WTC11 (cell line): ENCODE results near the gene MRPL23. TPM values are rescaled to one million over a fixed set of nuclear protein-coding genes. Genes with fewer than 3 reads are reported as not detected.

Source experiments
- ATAC-seq: fragments of 200-7000 bp; cut with Tn5 transposase; 2 replicates; pipeline ENCODE4 v1.10.0; 2021; ENCODE audit warnings: mild to moderate bottlenecking, moderate library complexity
- CTCF ChIA-PET: fragments of 300-600 bp; sonication (Branson Sonifier 250); formaldehyde crosslinking; loops from one replicate; lab custom pipeline; 2021; ENCODE audit warnings: antibody characterized with exemption; lab: Charles Lee
- POLR2A ChIA-PET: fragments of 350-600 bp; sonication (Branson Sonifier 250); formaldehyde crosslinking; loops from one replicate; lab custom pipeline; 2021; ENCODE audit warnings: antibody characterized with exemption; lab: Charles Lee
- DNase-seq: peaks from one replicate; pipeline ENCODE4 v3.0.0; 2021; ENCODE audit warnings: low spot score
- H3K27ac Mint-ChIP-seq: 2 replicates; pipeline ENCODE4 v1.8.0; 2021; ENCODE audit warnings: mixed read lengths
- H3K27me3 Mint-ChIP-seq: 2 replicates; pipeline ENCODE4 v1.8.0; 2021; ENCODE audit warnings: low read depth, mild to moderate bottlenecking, moderate library complexity, mixed read lengths
- H3K36me3 Mint-ChIP-seq: 2 replicates; pipeline ENCODE4 v1.8.0; 2021; ENCODE audit warnings: mixed read lengths
- H3K4me1 Mint-ChIP-seq: 2 replicates; pipeline ENCODE4 v1.8.0; 2022; ENCODE audit warnings: mixed read lengths
- H3K4me3 Mint-ChIP-seq: 2 replicates; pipeline ENCODE4 v1.8.0; 2021; ENCODE audit warnings: mild to moderate bottlenecking, moderate library complexity, mixed read lengths
- H3K9me3 Mint-ChIP-seq: 2 replicates; pipeline ENCODE4 v1.8.0; 2021; ENCODE audit warnings: mixed read lengths
- ATF2 ChIP-seq: sonication (generic); formaldehyde crosslinking; IDR thresholded peaks from 2 replicates; pipeline ENCODE4 v1.8.1; 2022; ENCODE audit warnings: low read depth, missing genetic modification reagents, borderline replicate concordance
- E2F1 ChIP-seq: sonication (generic); formaldehyde crosslinking; IDR thresholded peaks from 2 replicates; pipeline ENCODE4 v1.8.0; 2022; ENCODE audit warnings: mild to moderate bottlenecking, missing genetic modification reagents
- E2F5 ChIP-seq: sonication (generic); formaldehyde crosslinking; IDR thresholded peaks from 2 replicates; pipeline ENCODE4 v1.8.1; 2022; ENCODE audit warnings: mild to moderate bottlenecking, moderate library complexity, missing genetic modification reagents
- HMGXB4 ChIP-seq: sonication (generic); formaldehyde crosslinking; IDR thresholded peaks from 2 replicates; pipeline ENCODE4 v1.8.1; 2023; ENCODE audit warnings: mild to moderate bottlenecking, moderate library complexity, missing genetic modification reagents
- IRF1 ChIP-seq: sonication (generic); formaldehyde crosslinking; IDR thresholded peaks from 2 replicates; pipeline ENCODE4 v1.8.0; 2023; ENCODE audit warnings: missing genetic modification reagents
- JAZF1 ChIP-seq: fragments of 250-450 bp; sonication (Bioruptor Pico); IDR thresholded peaks from 2 replicates; pipeline ENCODE4 v1.9.0; 2021; ENCODE audit warnings: moderate library complexity, mild to moderate bottlenecking, inconsistent platforms
- MYBL2 ChIP-seq: sonication (generic); formaldehyde crosslinking; IDR thresholded peaks from 2 replicates; pipeline ENCODE4 v1.8.1; 2023; ENCODE audit warnings: mild to moderate bottlenecking, moderate library complexity, missing genetic modification reagents
- RORB ChIP-seq: fragments of 250-450 bp; sonication (Bioruptor Pico); IDR thresholded peaks from 2 replicates; pipeline ENCODE4 v1.9.0; 2021; ENCODE audit warnings: mild to moderate bottlenecking
- SMAD3 ChIP-seq: sonication (generic); formaldehyde crosslinking; IDR thresholded peaks from 2 replicates; pipeline ENCODE4 v1.8.0; 2022; ENCODE audit warnings: missing genetic modification reagents, mild to moderate bottlenecking, borderline replicate concordance
- SMAD4 ChIP-seq: sonication (generic); formaldehyde crosslinking; IDR thresholded peaks from 2 replicates; pipeline ENCODE4 v1.8.0; 2022; ENCODE audit warnings: mild to moderate bottlenecking, missing genetic modification reagents
- STAT6 ChIP-seq: sonication (generic); formaldehyde crosslinking; conservative IDR thresholded peaks from 2 replicates; pipeline ENCODE4 v1.8.1; 2023; ENCODE audit warnings: mild to moderate bottlenecking, low read depth, missing genetic modification reagents, moderate library complexity
- TEAD1 ChIP-seq: sonication (generic); formaldehyde crosslinking; IDR thresholded peaks from 2 replicates; pipeline ENCODE4 v1.8.0; 2022; ENCODE audit warnings: mild to moderate bottlenecking, missing genetic modification reagents
- ZNF121 ChIP-seq: sonication (generic); formaldehyde crosslinking; IDR thresholded peaks from 2 replicates; pipeline ENCODE4 v1.8.0; 2023; ENCODE audit warnings: missing genetic modification reagents
- ZNF281 ChIP-seq: sonication (generic); formaldehyde crosslinking; IDR thresholded peaks from 2 replicates; pipeline ENCODE4 v1.8.0; 2023; ENCODE audit warnings: mild to moderate bottlenecking, missing genetic modification reagents
- ZNF532 ChIP-seq: fragments of 250-450 bp; sonication (Bioruptor Pico); IDR thresholded peaks from 2 replicates; pipeline ENCODE4 v1.9.0; 2021; ENCODE audit warnings: mild to moderate bottlenecking, borderline replicate concordance
- total RNA-seq: library from RNA; stranded (reverse); gene quantifications from 3 replicates; pipeline ENCODE4 v1.2.3, GENCODE V29; 2021

The MRPL23 gene
- total RNA-seq, 1 experiment from 2014 or later = 73.0 TPM

- TF ChIP-seq TEAD1 (CRISPR knock-in tag) (no peak), ZNF121 (CRISPR knock-in tag) (no peak), ZNF281 (CRISPR knock-in tag) (no peak), HMGXB4 (no peak), RORB (no peak), MYBL2 (CRISPR knock-in tag) (no peak), SMAD4 (CRISPR knock-in tag) (no peak), JAZF1 (CRISPR knock-in tag) (no peak)
Measured at GRCh38 chr11:1927848-1928469, 19.2 kb upstream of the MRPL23 start (continued).

GRCh38 chr11:1928470-1928890 is 18.7 kb upstream of the MRPL23 start:
- no peak for ATAC-seq
- H3K27ac Mint-ChIP-seq = no peak overlapping the region
- no peak for DNase-seq
- ChIA-PET CTCF (interaction anchor here (0.6 kb wide), 2 partner anchors 46 to 280 kb away, joined by 3 read pairs; no protein-coding TSS in a partner anchor), POLR2A (no interaction called here)
- no peaks in the 10 kb centered on the region for H3K36me3 Mint-ChIP-seq
- H3K9me3 Mint-ChIP-seq = no peaks in the 10 kb centered on the region
- H3K4me1 Mint-ChIP-seq = no peaks in the 10 kb centered on the region
- TF ChIP-seq E2F5 (CRISPR knock-in tag) (no peak), IRF1 (CRISPR knock-in tag) (no peak), ATF2 (CRISPR knock-in tag) (no peak), SMAD3 (CRISPR knock-in tag) (no peak), E2F1 (CRISPR knock-in tag) (no peak), STAT6 (CRISPR knock-in tag) (no peak), ZNF532 (CRISPR knock-in tag) (no peak)
- H3K4me3 Mint-ChIP-seq = no peak overlapping the region
- H3K27me3 Mint-ChIP-seq = no peaks in the 10 kb centered on the region; the same call in 1 of the 2 replicates
